ENCODE results near the gene SERTAD4.
"Not testable (repeated sequence)": the region's sequence is repeated elsewhere in the genome, so short reads cannot be mapped to it uniquely, and the experiment has no call there.

Gene SERTAD4

GRCh38 chr1:210232511-210233215 is at the start of gene SERTAD4:
SERTAD4 (plus strand) TSS chr1:210232796; CDS start chr1:210237961, 5,165 bp downstream.
- Histone ChIP-seq H3K36me3 (ENCODE audit: insufficient read depth, low read length) (no peaks in the 10 kb centered on the region), H3K79me2 (ENCODE audit: insufficient read depth, low read length) (no peaks in the 10 kb centered on the region), H3K4me3 (ENCODE audit: low read length, poor library complexity, severe bottlenecking) (no peak within 1 kb of the TSS), H3K9me2 (replicated peaks; ENCODE audit: low read depth, low read length) (no peaks in the 10 kb centered on the region), H3K4me1 (ENCODE audit: insufficient read depth, low read length, poor library complexity, severe bottlenecking) (no peaks in the 10 kb centered on the region), H3K9me3 (ENCODE audit: insufficient read depth, low read depth, low read length) (no peaks in the 10 kb centered on the region), H3F3A (ENCODE audit: low read depth) (no peaks in the 10 kb centered on the region), H2AFZ (ENCODE audit: low read length) (no peak within 1 kb of the TSS), H3K4me2 (ENCODE audit: low read depth, low read length, poor library complexity, severe bottlenecking) (no peak within 1 kb of the TSS), H4K20me1 (ENCODE audit: insufficient read depth, low read length, poor library complexity, severe bottlenecking) (no peaks in the 10 kb centered on the region), H3K27me3 (ENCODE audit: insufficient read depth, low read length, poor library complexity, severe bottlenecking) (peaks cover 4% of the 10 kb centered on the region), H3K9ac (ENCODE audit: low read depth, low read length, poor library complexity, severe bottlenecking) (no peak within 1 kb of the TSS)
- TF ChIP-seq CTCF (conservative IDR thresholded peaks at IDR 0.05; ENCODE audit: low read length) (no peak), EZH2phosphoT487 (IDR thresholded peaks at IDR 0.05; ENCODE audit: borderline replicate concordance) (no peak)

GRCh38 chr1:210185063-210185462 is 47.5 kb upstream of the SERTAD4 start:
- H3K9me2 ChIP-seq (replicated peaks; ENCODE audit: low read depth, low read length): no peaks in the 10 kb centered on the region
- TF ChIP-seq EZH2phosphoT487 (IDR thresholded peaks at IDR 0.05; ENCODE audit: borderline replicate concordance): no peak
- TF ChIP-seq CTCF (conservative IDR thresholded peaks at IDR 0.05; ENCODE audit: low read length): no peak; the same call in 1 of the 2 replicates

GRCh38 chr1:210187849-210188606 is 44.6 kb upstream of the SERTAD4 start:
- not testable (repeated sequence) for H3K9me3 ChIP-seq (ENCODE audit: insufficient read depth, low read depth, low read length); H3K79me2 ChIP-seq (ENCODE audit: insufficient read depth, low read length); H3K27me3 ChIP-seq (ENCODE audit: insufficient read depth, low read length, poor library complexity, severe bottlenecking); H3K4me3 ChIP-seq (ENCODE audit: low read length, poor library complexity, severe bottlenecking); H3K36me3 ChIP-seq (ENCODE audit: insufficient read depth, low read length); H4K20me1 ChIP-seq (ENCODE audit: insufficient read depth, low read length, poor library complexity, severe bottlenecking); H2AFZ ChIP-seq (ENCODE audit: low read length); H3F3A ChIP-seq (ENCODE audit: low read depth); H3K4me1 ChIP-seq (ENCODE audit: insufficient read depth, low read length, poor library complexity, severe bottlenecking); H3K9me2 ChIP-seq (replicated peaks; ENCODE audit: low read depth, low read length); H3K4me2 ChIP-seq (ENCODE audit: low read depth, low read length, poor library complexity, severe bottlenecking); H3K9ac ChIP-seq (ENCODE audit: low read depth, low read length, poor library complexity, severe bottlenecking)

More at GRCh38 chr1:210185063-210185462, 47.5 kb upstream of the SERTAD4 start:
- no peaks in the 10 kb centered on the region for H4K20me1 ChIP-seq (ENCODE audit: insufficient read depth, low read length, poor library complexity, severe bottlenecking)
- no peaks in the 10 kb centered on the region for H3F3A ChIP-seq (ENCODE audit: low read depth)
- H3K4me1 ChIP-seq (ENCODE audit: insufficient read depth, low read length, poor library complexity, severe bottlenecking): no peaks in the 10 kb centered on the region
- no peaks in the 10 kb centered on the region for H3K79me2 ChIP-seq (ENCODE audit: insufficient read depth, low read length)
- H3K36me3 ChIP-seq (ENCODE audit: insufficient read depth, low read length): no peaks in the 10 kb centered on the region
- no peak overlapping the region for H3K4me2 ChIP-seq (ENCODE audit: low read depth, low read length, poor library complexity, severe bottlenecking)
- no peaks in the 10 kb centered on the region for H3K27me3 ChIP-seq (ENCODE audit: insufficient read depth, low read length, poor library complexity, severe bottlenecking)
- no peaks in the 10 kb centered on the region for H3K9me3 ChIP-seq (ENCODE audit: insufficient read depth, low read depth, low read length)
- H3K4me3 ChIP-seq (ENCODE audit: low read length, poor library complexity, severe bottlenecking): no peak overlapping the region
- H2AFZ ChIP-seq (ENCODE audit: low read length): no peak overlapping the region
- no peak overlapping the region for H3K9ac ChIP-seq (ENCODE audit: low read depth, low read length, poor library complexity, severe bottlenecking)

Measured in Loucy (cell line).